LHCN-M2 (cell line): ENCODE results near the gene MEA1. TPM values are rescaled to one million over a fixed set of nuclear protein-coding genes. Genes with fewer than 3 reads are reported as not detected.

Source experiments
- DNase-seq: peaks from one replicate; pipeline ENCODE4 v3.0.0-alpha.2; 2012; ENCODE audit warnings: low read depth
- total RNA-seq: library from RNA; depleted of rRNA; stranded (reverse); fragments of >200 nt; gene quantifications from 2 replicates; pipeline ENCODE4 v1.2.3, GENCODE V29; 2014; rRNA removed

MEA1 gene
- total RNA-seq, 1 experiment from 2014 or later = 116 TPM

DNA sequence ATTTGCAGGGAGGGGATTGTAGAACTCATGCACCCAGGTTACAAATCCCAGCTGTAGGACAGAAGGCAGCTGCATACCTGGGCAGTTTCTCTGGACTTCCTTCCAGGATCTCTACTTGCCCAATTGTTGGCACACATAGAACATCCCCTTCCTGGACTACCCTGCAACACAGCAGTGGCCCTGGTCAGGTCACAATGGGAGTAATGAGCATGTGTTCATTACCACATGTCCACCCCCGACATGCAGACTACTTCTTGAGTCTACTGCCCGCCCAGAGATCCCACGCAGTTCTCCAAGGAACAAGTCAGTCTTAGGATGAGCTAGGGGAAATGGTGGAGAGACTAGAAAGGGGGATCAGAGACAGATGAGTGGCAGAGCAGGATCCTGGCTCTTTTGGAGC lies 39.8 kb downstream of the MEA1 start:
- no peak for DNase-seq

DNA sequence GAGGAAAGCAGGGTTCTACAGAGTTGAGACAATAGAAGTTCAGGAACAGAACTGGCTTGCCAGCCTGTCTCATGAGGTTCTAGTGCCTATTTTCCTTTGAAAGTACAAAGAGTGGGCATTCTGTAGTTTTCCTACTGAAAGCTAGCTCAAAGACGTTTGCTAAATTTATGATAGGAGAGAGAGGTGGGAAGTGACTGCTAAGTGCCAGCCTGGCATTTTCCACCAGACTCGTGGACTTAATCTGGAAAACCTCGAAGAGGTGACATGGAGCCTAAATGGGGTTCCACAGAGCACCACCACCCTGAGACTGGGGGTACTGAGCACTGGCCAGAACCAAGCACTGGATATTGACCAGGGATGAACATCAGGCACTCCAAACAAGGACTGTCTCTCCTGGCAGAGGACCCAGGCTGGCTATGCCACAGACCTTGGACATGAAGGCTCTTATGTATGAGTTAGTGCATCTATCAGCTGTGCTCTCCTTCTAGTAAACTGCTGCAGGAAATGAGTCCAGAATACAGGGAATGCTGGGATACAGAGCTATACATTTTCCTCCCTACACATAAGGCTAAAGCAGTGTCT lies 41.9 kb downstream of the MEA1 start:
- no peak for DNase-seq

DNA sequence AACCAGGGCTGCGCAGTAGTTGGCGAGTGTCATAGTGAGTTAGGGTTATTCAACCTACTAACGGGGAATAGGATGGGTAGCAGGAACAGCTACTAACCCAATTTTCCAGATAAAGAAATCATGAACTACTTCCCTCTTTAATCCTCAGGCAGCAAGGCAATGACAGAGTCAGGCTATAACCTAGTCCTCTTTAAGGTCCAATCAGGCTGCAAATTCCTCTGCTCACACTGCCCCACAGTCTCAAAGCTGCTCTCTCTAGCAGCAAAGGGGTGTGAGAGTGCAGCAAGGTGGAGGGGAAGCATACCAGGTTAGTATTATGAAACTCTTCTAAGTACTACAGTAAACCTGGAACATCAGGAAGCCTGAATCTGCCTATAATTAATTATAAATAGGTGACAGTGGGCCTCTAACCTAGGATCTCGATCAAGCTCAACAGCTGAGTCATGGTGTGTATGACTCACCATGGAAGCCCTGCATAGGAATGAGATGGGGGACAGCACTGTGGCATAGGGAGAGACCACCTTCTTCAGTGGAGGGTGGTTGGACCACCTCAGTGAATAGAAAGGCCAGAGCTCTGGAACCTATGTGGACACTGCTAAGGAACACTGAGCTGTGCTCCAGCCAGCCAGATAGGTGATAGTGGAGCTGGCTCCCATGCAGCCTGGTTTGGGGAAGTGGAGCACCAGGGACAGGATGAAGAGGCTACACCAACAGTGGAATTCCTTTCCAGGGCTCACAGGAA lies 42.7 kb downstream of the MEA1 start:
- peak; percentile 33 for DNase-seq

DNA sequence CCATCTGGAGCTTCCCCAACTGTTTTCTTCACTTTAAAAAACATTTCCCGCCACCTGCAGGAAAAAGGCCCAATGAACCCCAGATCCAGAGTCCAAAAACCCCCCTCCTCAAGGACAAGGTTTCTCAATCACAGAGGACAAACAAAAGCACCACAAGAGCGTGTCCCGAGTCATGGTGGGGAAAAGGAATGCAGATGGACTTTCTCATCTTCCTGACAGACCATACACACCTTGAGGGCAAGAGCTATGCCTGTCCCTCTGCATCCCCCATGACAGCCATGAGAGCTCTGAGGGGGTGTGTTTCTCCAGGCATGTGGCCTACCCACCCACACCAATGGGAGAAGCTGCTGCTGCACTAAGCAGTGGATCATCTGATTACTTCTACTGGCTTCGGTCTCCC lies 43.8 kb downstream of the MEA1 start:
- DNase-seq = no peak

DNA sequence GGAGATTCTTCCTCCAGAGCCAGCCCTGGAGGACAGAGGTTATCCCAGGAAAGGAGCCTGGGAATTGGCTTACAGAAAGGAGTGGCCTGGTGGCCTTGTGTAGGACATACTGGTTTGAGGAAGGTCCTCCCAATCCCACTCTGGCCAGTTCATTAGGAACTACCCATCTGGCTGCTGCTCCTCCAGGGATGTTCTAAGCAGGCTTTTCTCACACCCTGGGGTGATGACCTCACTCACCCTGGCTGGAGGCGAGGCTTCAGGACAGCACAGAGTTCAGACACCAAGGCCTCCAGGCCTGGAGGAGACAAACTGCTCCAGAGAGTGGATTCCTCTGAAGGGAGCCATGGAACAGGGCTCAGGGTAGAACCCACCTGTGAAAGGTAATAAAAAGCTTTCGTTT lies 44.3 kb downstream of the MEA1 start:
- no peak for DNase-seq

DNA sequence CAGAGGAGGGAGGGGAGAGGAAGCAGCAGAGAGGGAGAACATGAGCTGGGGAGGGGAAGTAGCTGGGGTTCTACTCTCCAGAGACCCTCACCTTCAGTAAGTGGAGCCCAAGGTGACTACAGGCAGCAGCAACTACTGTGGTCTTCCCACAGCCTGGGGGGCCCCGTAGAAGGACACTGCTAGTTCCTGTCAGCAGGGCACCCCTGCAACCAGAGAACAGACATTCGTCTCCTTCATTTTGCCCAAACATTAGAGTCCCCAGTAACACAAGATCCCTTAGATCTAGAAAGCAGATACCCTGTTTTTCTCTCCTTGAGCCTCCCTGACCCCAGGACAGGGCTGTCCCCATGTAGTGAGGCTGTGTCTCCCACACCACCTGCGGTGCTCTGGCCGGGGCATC lies 45.0 kb downstream of the MEA1 start:
- no peak for DNase-seq

DNA sequence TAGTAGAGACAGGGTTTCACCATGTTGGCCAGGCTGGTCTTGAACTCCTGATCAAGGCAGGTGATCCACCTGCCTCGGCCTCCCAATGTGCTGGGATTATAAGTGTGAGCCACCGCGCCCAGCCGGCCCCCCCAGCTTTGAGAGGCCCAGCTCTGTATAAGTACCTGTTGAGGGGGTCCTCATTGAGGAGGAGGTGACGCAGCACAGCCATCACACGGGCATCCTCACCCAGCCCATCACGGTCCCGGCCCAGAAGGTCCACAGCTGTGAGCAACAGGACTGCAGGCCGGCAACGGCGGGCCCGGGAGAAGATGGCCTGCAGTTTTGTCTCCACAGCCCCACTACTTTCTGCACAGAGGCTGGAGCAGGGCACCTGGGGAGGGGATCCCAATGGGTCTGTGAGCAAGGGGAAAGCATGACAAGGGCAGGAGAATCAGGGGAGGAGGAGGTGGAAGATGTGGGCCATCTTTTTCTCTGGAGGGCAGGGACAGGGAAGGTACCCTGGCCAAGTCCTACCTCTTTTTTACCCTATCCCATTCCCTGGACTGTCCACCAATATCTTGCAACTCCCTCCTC lies 45.5 kb downstream of the MEA1 start:
- DNase-seq = no peak

DNA sequence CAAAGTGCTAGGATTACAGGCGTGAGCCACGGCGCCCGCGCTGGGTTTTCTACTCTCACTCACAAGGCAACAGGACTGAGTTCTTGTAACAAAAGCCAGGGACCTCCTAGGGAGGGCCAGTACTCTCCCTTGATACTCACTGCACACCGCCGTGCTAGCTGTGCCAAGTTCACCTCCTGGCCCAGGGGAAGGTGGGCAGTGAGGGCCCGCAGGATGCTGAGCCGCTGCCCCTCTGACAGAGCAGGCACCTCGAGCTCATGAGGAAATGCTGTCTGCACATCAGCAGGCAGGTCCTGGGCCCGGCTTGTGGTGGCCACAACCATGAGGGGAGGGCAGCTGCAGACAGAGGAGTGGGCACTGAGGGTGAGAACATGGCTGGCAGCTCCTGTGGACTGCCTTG lies 46.5 kb downstream of the MEA1 start:
- no peak for DNase-seq

DNA sequence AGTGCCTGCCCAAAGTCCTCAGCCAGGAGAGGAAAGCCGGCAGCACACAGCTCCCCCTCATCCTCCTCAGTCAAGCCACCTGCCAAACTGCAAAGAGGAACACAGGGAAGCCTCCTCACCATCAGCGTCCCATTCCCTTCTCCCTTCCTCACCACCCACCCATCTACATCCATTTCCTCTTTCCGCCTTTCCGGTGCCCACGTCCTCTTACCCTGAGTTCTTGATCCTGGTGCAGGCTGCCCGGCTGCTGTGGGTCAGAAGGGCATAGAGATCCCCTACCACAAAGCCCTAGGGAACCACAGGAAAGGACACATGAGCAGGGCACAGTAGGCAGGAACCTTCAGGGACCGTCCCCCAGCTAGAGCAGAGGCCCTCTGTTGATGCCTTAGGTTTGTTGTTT lies 47.2 kb downstream of the MEA1 start:
- no peak for DNase-seq

DNA sequence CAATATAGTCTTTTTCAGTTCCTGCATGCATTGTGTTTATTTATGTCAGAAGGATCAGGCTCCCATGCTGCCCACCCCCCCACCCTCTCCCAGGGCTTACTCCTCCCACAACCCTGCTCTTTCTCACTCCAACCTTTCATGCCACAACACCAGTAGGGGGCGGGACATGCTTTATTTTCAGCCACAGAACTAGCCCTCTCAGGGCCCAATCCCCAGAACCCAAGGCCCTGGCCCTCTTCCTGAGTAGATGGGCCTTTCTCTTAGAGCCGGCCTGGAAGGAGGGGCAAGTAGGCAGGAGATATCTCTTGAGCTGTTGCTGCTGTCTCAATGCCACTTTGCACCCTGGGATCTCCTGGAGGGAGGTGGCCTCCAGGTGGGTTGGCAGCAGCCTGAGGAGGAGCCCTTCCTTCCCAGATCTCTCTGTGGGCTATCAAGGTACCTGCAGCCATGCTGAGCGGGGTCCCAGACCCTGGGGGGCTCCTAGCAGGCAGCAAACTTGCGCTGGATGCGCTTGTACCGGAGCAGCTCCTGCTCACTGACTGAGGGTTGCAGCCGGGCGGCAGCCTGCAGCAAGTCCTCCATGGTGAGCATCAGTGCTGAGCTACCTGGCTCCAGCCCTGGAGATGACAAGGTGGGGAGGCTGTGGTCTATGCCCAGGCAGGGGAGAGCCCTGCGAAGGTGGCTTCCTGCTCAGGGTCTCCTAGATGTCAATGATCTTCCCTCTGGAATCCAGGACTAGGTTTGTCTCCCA lies 49.7 kb downstream of the MEA1 start:
- DNase-seq = peak; percentile 38

DNA sequence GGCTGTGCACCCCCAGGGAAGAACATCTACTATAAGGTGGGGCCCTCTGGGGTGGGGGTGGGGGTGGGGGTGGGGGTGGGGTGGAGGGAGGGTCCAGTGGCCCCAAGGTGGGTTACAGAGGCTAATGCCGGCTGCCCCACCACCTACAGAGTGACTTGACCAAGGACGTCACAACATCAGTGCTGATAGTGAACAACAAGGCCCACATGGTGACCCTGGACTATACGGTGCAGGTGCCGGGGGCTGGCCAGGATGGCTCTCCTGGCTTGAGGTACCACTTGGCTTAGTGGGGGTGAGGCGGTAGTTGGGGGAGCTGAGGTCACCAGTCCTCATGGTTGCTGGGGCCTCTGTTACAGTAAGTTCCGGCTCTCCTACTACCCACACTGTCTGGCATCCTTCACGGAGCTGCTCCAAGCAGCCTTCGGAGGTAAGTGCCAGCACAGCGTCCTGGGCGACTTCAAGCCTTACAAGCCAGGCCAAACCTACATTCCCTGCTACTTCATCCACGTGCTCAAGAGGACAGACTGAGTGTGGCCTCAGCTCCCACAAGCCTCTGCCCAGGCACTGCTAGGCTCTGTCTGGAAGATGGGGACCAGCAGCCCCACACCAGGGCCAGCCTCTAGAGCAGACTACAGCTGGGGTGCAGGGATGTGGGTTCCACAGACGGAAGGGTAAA lies 50.4 kb downstream of the MEA1 start:
- DNase-seq = no peak

DNA sequence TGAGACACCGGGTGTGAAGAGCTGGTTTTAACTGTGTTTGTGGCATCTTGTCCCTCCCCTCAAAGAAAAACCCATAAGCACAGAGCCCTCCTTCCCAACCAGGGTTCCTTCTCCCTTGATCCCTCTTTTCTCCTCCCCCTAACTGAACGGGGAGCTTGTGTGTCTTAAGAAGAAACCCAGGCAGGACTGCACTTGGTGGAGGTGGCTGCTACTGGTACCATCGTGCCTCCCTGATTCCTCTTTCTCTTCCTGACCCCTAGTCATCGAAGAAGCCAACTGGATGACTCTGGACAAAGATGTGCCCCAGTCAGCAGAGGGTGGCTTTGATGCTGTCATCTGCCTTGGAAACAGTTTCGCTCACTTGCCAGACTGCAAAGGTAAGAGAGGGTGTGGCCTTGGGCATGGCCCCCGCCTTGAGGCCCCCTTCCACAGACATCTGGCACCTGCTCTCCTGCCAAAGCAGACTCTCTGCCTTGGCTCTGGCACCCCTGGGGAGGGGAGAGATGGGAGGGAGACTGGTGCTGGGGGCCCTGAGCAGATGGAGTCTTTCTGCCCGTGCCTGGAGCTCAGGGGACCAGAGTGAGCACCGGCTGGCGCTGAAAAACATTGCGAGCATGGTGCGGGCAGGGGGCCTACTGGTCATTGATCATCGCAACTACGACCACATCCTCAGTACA lies 51.1 kb downstream of the MEA1 start:
- DNase-seq = no peak

DNA sequence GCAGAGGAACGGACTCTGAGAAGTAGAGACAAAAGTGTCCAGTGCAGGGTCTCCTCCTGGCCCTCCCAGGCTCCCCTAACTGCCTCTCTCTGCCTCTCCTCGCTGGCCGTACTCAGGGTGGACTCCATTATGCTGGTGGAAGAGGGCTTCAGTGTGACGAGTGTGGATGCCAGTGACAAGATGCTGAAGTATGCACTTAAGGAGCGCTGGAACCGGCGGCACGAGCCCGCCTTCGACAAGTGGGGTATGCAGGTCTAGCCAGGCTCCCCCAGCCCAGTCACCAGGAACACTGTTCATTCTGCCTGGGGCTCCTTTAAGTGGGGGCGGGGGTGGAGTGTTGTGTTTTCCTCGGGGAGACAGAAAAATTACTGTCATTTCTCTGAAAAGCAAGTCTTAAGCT lies 51.6 kb downstream of the MEA1 start:
- no peak for DNase-seq

Other genes starting within 250 kb of the MEA1 start
- 4.5 and 6.1 TPM in 2 replicates for gene BICRAL, start 231.9 kb downstream of the MEA1 start, total RNA-seq
- gene RPL7L1, start 134.3 kb downstream of the MEA1 start, total RNA-seq = 126 and 152 TPM in 2 replicates
- not detected in 2 replicates for gene PTCRA, start 97.9 kb downstream of the MEA1 start, total RNA-seq
- 40.1 and 45.9 TPM in 2 replicates for gene CNPY3, start 84.5 kb downstream of the MEA1 start, total RNA-seq
- not detected in 2 replicates for gene GNMT, start 53.2 kb downstream of the MEA1 start, total RNA-seq
- gene PEX6, start 34.8 kb downstream of the MEA1 start, total RNA-seq = 20.8 and 22.3 TPM in 2 replicates
- 61.3 and 61.7 TPM in 2 replicates for gene PPP2R5D, start 29.4 kb downstream of the MEA1 start, total RNA-seq
- 47.1 and 50.4 TPM in 2 replicates for gene KLHDC3, start 303 bp upstream of the MEA1 start, total RNA-seq
- 128 and 133 TPM in 2 replicates for gene RRP36, start 7.7 kb upstream of the MEA1 start, total RNA-seq
- 38.6 and 42.4 TPM in 2 replicates for gene CUL7, start 39.9 kb upstream of the MEA1 start, total RNA-seq
- gene MRPL2, start 45.5 kb upstream of the MEA1 start, total RNA-seq = 11.5 and 19.4 TPM in 2 replicates
- 10.6 and 11.2 TPM in 2 replicates for gene KLC4, start 45.7 kb upstream of the MEA1 start, total RNA-seq
- gene PTK7, start 62.4 kb upstream of the MEA1 start, total RNA-seq = 52.3 and 52.8 TPM in 2 replicates
- gene SRF, start 157.3 kb upstream of the MEA1 start, total RNA-seq = 29.5 and 36.5 TPM in 2 replicates
- 25.7 and 26.8 TPM in 2 replicates for gene CUL9, start 168.2 kb upstream of the MEA1 start, total RNA-seq
- gene DNPH1, start 215.5 kb upstream of the MEA1 start, total RNA-seq = 102 and 103 TPM in 2 replicates
- gene TTBK1, start 229.5 kb upstream of the MEA1 start, total RNA-seq = under 0.01 and 0.06 TPM in 2 replicates